Measurements from ENCODE around the gene PER1. TPM values are rescaled to one million over a fixed set of nuclear protein-coding genes. Genes with fewer than 3 reads are reported as not detected.

Gene PER1
- total and polyA plus RNA-seq, 2 of the 13 experiments (the other 11 are each of a cell fraction or from before 2014, with no cell fraction given): 2.6 to 3.6 TPM

GRCh38 chr17:8187517-8188262 lies 35.5 kb upstream of the PER1 start (continued):
- TF ChIP-seq MAX (IDR thresholded peaks at IDR 0.05) (peak; percentile 81), ZNF318 (CRISPR knock-in tag; IDR thresholded peaks at IDR 0.05) (no peak), FLYWCH1 (CRISPR knock-in tag; IDR thresholded peaks at IDR 0.05) (no peak), ZMAT3 (CRISPR knock-in tag; conservative IDR thresholded peaks at IDR 0.05) (no peak), GATAD1 (CRISPR knock-in tag; IDR thresholded peaks at IDR 0.05) (peak; percentile 55), KIAA2018 (CRISPR knock-in tag; IDR thresholded peaks at IDR 0.05; ENCODE audit: borderline replicate concordance) (no peak), ESRRA (CRISPR knock-in tag; IDR thresholded peaks at IDR 0.05; ENCODE audit: low read depth) (no peak), ZBTB43 (CRISPR knock-in tag; conservative IDR thresholded peaks at IDR 0.05) (no peak), ZNF781 (CRISPR knock-in tag; IDR thresholded peaks at IDR 0.05; ENCODE audit: borderline replicate concordance, not compliant biosample characterization) (peak; percentile 76), THAP11 (CRISPR knock-in tag; IDR thresholded peaks at IDR 0.05) (peak; percentile 71)

Data from HepG2 (cell line).